ENCODE data around the gene SLC9A9.
A peak's percentile ranks its signal among the peaks of the same experiment; 100 is the strongest.

Gene SLC9A9

GRCh38 chr3:143628971-143629370, 219.3 kb downstream of the SLC9A9 start:
- H3K27ac ChIP-seq = no peak overlapping the region
- peak; percentile 5 for DNase-seq
- no peaks in the 10 kb centered on the region for H3K27me3 ChIP-seq (replicated peaks)
- TF ChIP-seq CTCF (IDR thresholded peaks at IDR 0.05; ENCODE audit: low read depth, low read length, missing control alignments) = no peak
- no peak overlapping the region for H3K4me3 ChIP-seq (ENCODE audit: low read depth, low read length)
- H3K36me3 ChIP-seq (replicated peaks) = no peaks in the 10 kb centered on the region
- in situ Hi-C loops (cut with HindIII; ENCODE audit: low pct_ligation_motif_present, low sequenced_read_pairs) = no loop called here

- DNase-seq = peak; percentile 47
- H3K36me3 ChIP-seq (replicated peaks) = no peaks in the 10 kb centered on the region
- TF ChIP-seq CTCF (IDR thresholded peaks at IDR 0.05; ENCODE audit: low read depth, low read length, missing control alignments) = no peak
- H3K27ac ChIP-seq = no peak overlapping the region
- H3K27me3 ChIP-seq (replicated peaks) = no peaks in the 10 kb centered on the region
- no peak overlapping the region for H3K4me3 ChIP-seq (ENCODE audit: low read depth, low read length)
- in situ Hi-C loops (cut with HindIII; ENCODE audit: low pct_ligation_motif_present, low sequenced_read_pairs) = no loop called here
Measured at GRCh38 chr3:143627336-143627735, 220.9 kb downstream of the SLC9A9 start.

GRCh38 chr3:143619231-143619630, 229.0 kb downstream of the SLC9A9 start:
- H3K4me3 ChIP-seq (ENCODE audit: low read depth, low read length) = no peak overlapping the region
- H3K27ac ChIP-seq = no peak overlapping the region
- no peaks in the 10 kb centered on the region for H3K27me3 ChIP-seq (replicated peaks)
- TF ChIP-seq CTCF (IDR thresholded peaks at IDR 0.05; ENCODE audit: low read depth, low read length, missing control alignments) = no peak
- in situ Hi-C loops (cut with HindIII; ENCODE audit: low pct_ligation_motif_present, low sequenced_read_pairs) = no loop called here
- no peaks in the 10 kb centered on the region for H3K36me3 ChIP-seq (replicated peaks)
- no peak for DNase-seq

GRCh38 chr3:143617050-143617449, 231.2 kb downstream of the SLC9A9 start:
- TF ChIP-seq CTCF (IDR thresholded peaks at IDR 0.05; ENCODE audit: low read depth, low read length, missing control alignments) = no peak
- in situ Hi-C loops (cut with HindIII; ENCODE audit: low pct_ligation_motif_present, low sequenced_read_pairs) = no loop called here
- no peak overlapping the region for H3K4me3 ChIP-seq (ENCODE audit: low read depth, low read length)
- no peak for DNase-seq
- H3K27ac ChIP-seq = no peak overlapping the region
- H3K36me3 ChIP-seq (replicated peaks) = no peaks in the 10 kb centered on the region
- H3K27me3 ChIP-seq (replicated peaks) = no peaks in the 10 kb centered on the region

GRCh38 chr3:143613226-143613625, 235.0 kb downstream of the SLC9A9 start:
- no peak for TF ChIP-seq CTCF (IDR thresholded peaks at IDR 0.05; ENCODE audit: low read depth, low read length, missing control alignments)
- Histone ChIP-seq H3K27me3 (replicated peaks) (no peaks in the 10 kb centered on the region), H3K36me3 (replicated peaks) (no peaks in the 10 kb centered on the region), H3K4me3 (ENCODE audit: low read depth, low read length) (no peak overlapping the region), H3K27ac (no peak overlapping the region)
- in situ Hi-C loops (cut with HindIII; ENCODE audit: low pct_ligation_motif_present, low sequenced_read_pairs) = no loop called here
- no peak for DNase-seq

- H3K27me3 ChIP-seq (replicated peaks) = no peaks in the 10 kb centered on the region
- no peak for DNase-seq
- H3K36me3 ChIP-seq (replicated peaks) = no peaks in the 10 kb centered on the region
- H3K27ac ChIP-seq = no peak overlapping the region
- in situ Hi-C loops (cut with HindIII; ENCODE audit: low pct_ligation_motif_present, low sequenced_read_pairs) = no loop called here
- no peak for TF ChIP-seq CTCF (IDR thresholded peaks at IDR 0.05; ENCODE audit: low read depth, low read length, missing control alignments)
- H3K4me3 ChIP-seq (ENCODE audit: low read depth, low read length) = no peak overlapping the region
Measured at GRCh38 chr3:143612541-143612940, 235.7 kb downstream of the SLC9A9 start.
